HG03378 (cell line): ENCODE measurements around the gene YTHDC1.
"Not testable (repeated sequence)": the region's sequence is repeated elsewhere in the genome, so short reads cannot be mapped to it uniquely, and the experiment has no call there.

Experiments
- ATAC-seq: cut with Tn5 transposase; IDR thresholded peaks from one replicate; pipeline ENCODE4 v1.9.1; 2021; ENCODE audit warnings: mild to moderate bottlenecking, moderate library complexity; ENCODE audit not compliant: unreplicated experiment

Gene YTHDC1

DNA sequence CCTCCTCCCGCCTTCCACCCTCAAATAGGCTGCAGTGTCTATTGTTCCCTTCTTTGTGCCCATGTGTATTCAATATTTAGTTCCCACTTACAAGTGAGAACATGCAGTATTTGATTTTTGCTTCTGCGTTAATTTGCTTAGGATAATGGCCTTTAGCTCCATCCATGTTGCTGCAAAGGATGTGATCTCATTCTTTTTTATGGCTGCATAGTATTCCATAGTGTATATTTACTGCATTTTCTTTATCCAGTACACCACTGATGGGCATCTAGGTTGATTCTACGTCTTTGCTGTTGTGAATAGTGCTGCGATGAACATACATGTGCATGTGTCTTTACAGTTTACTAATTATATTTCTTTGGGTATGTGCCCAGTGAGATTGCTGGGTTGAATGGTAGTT, 52.8 kb downstream of the YTHDC1 start:
- no peak for ATAC-seq

GRCh38 chr4:68291256-68291655, 58.6 kb downstream of the YTHDC1 start:
- no peak for ATAC-seq

DNA sequence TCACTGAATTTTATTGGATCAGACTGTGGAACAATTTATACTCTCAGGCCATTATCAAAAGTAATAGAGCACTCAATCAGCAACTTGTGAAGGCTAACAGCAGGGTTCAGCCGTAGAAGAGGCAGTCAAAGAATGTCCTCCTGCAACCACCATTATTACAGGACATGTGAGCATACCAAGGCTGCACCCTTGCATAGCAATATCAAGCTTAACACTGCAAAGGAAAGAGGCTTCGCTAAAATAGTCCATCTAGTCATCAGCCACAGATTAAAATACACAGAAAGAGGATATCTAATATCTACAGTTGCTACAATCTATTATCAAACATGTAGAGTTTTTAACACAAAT, 61.5 kb downstream of the YTHDC1 start:
- no peak for ATAC-seq

DNA sequence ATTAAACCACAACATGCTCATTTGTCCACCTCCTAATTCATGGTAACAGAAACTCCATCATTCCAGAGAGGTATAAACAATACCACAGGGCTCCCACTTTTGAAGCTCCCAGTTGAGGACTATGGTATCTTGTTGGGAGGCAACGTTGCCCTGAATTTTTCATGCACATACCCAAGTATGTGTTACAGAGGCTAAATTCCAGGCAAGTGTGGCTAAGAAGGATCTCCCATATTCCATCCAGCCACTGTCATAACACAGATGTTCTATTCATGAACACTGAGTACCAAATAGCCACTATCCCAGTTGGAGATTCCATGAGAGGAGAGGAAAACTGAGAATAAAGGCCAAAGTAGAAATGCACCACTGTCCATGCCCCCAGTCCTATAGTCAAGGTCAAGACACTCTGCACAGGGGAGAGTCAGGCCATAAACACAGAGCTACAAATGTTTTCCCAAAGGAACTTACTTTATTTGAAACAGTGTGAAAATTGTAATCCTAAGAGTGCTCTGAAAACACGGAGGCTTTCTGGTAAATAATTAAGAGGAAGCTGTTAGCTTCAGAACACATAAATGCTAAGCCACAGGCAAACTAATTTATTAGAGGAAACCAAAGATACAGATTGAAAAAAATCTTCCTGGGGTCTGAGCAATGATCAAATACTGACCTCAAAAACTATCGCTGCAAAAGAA, 62.0 kb downstream of the YTHDC1 start:
- ATAC-seq = no peak

- no peak for ATAC-seq
Measured at GRCh38 chr4:68283714-68284113, 66.2 kb downstream of the YTHDC1 start.

DNA sequence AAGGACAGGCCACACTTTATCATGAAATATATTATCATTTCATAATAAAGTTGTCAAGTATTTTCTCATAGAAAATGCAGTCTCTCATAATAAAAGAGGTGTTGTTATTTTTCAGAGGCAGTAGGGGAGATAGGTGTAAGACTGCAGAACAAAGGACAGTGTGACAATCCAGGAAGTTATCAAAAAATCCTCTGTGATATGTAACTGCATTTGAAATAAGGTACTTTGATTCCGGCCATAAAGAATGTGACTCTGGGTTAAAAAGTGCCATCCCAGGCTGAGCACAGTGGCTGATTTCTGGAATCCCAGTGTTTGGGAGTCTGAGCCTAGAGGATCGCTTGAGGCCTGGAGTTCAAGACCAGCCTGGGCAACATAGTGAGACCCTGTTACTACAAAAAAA, 66.8 kb downstream of the YTHDC1 start:
- no peak for ATAC-seq

- ATAC-seq = not testable (repeated sequence)
Measured at GRCh38 chr4:68281796-68282740, 67.8 kb downstream of the YTHDC1 start.

DNA sequence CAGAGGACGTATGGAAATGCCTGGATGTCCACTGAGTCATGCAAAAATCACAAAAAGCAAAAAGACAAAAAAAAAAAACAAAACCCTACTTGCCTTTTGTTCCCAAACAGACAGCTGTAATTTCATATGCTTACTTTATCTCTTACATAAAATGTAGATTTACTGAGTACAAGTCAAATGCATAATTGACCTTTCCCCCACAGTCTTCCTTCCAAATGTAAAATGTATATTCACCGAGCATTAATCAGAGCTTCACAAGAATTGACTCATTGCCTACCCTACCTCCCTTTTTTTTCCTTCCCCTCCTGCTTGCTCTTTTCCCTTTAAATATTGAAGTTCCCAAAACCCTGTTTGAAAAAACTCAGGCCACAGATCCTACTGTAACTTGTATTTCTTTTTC, 71.9 kb downstream of the YTHDC1 start:
- ATAC-seq = no peak

DNA sequence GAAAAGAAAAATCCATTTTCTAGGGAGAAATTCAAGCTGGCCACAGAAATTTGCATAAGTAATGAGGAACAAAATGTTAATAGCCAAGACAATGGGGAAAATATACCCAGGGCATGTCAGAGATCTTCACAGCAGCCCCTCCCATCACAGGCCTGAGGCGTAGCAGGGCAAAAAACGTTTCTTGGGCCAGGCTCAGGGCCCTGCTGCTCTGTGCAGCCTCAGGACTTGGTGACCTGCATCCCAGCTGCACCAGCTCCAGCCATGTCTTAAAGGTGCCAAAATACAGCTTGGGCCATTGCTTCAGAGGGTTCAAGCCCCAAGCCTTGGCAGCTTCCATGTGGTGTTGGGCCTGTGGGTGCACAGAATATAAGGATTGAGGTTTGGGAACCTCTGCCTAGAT, 72.3 kb downstream of the YTHDC1 start:
- no peak for ATAC-seq

- peak; percentile 59 for ATAC-seq
Measured at GRCh38 chr4:68272860-68273259, 77.0 kb downstream of the YTHDC1 start.

DNA sequence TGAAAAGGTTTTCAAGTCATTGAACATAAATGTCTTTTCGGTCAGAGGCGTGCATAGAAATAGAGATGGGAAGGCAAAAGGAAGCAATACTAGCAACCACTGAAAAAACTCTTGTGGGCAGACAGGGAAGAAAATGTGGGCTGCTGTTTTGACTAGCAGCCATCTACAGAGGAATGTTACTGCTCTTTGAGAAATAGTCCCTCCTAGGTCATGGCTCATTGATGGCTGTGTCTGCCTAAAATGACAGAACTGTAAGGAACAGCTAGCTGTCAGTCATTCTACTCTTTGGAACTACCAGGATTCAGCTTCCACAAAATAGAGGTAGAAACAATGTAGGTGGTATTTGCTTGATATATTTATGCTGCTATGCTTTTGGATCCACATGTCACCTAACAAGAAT, 77.5 kb downstream of the YTHDC1 start:
- ATAC-seq = peak; percentile 46

GRCh38 chr4:68271851-68272357, 78.0 kb downstream of the YTHDC1 start:
- peak; percentile 64 for ATAC-seq

DNA sequence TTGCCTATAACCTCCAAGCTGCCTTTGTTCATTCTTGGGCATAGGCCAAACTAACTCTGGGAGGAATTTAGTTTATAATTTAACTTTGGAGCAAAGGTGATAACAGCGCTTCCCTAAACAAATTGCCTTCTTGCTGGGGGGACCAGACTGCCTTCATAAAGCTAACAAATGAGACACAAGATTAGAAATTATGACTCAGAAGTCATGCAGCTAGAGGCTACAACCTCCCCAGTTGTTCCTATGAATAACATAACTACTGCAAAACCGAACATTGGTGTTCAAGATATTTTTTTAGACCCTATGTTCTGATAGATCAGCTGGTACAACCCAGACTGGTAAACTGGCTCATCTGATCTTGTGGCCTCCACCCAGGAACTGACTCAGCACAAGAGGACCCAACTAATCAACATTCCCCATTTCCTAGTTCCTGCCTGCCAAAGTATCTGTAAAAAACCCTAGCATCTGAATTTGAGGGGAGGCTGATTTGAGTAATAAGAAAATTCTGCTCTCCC, 82.4 kb downstream of the YTHDC1 start:
- no peak for ATAC-seq

GRCh38 chr4:68264875-68265565, 84.9 kb downstream of the YTHDC1 start:
- ATAC-seq = no peak
